Left renal cortex interstitium (tissue), 4 donors: ENCODE data around the gene RASA4. TPM values are rescaled to one million over a fixed set of nuclear protein-coding genes. Genes with fewer than 3 reads are reported as not detected.
"Not testable (repeated sequence)": the region's sequence is repeated elsewhere in the genome, so short reads cannot be mapped to it uniquely, and the experiment has no call there.

Experiments used
- DNase-seq, 4 donors: peaks; one replicate each; pipeline ENCODE4 v3.0.0-alpha.2; 2013; ENCODE audit warnings: low read depth in 4 of 4, low spot score in 2 of 4, missing footprints in 1 of 4
- polyA plus RNA-seq, 4 donors: library from polyadenylated mRNA; unstranded; fragments of 120-200 nt; gene quantifications; one replicate each; pipeline ENCODE4 v1.2.1, GENCODE V29; 2013; ENCODE audit not compliant: insufficient read length in 4 of 4

Gene RASA4
- polyA plus RNA-seq, result 10 to 100 TPM; 21.3 to 69.9 (median 49.1) TPM

DNA sequence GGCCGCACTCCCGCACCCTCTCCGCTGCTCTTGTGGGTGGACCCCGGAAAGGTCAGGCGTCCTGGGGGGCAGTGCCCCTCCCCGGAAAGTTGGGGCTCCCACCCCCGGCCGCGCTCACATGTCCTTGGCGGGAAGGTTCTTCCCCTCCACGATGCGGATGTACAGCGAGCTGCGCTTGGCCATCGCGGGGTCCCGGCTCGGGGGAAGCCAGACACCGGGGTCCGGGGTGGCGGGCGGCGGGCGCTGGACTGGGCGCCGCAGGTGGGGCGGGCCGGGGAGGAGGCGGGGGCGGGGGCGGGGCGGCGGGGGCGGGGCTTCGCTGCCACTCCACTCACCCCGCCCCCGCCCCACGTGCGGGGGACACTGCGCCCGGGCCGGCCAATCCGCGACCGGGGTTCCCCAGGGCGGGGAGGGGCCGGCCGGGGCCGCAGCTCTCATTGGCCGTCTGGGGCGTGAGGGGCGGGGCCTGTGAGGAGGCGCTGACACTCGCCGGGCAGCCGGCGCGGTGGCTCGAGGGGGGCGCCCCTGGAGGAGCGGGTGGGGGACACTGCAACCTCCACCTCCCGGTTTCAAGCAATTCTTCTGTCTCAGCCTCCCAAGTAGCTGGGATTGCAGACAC is at the start of gene RASA4:
RASA4 (minus strand) TSS at position 250 of the 619 bp plus-strand sequence; CDS start at position 183, 67 bp downstream.
- not testable (repeated sequence) for DNase-seq

GRCh38 chr7:102664765-102665164 is 48.2 kb upstream of the RASA4 start:
- DNase-seq, result not testable (repeated sequence)

DNA sequence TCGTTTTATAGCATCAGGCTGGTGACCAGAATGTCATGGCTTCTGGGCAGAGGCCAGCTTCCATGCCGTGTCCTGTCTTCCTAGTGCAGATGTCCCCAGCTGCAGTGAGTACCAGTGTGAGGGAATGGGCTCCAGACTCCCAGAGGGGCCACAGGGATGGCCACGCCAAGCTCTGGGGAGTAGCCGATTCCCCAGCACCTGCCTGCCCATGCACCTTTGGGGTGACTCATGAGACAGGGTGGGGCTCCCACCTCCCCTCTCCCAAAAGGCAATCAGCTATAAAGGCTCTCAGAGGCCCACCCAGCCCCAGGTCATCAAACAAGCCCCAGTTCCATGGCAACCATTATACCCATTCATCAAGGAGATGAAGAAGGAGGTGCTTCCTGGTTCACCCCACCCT is 33.4 kb upstream of the RASA4 start, which contains the start of gene SPDYE2B:
SPDYE2B (plus strand) TSS at position 396 of the 400 bp plus-strand sequence. CDS start 2,030 bp downstream, outside the sequence.
- DNase-seq, result not testable (repeated sequence)

DNA sequence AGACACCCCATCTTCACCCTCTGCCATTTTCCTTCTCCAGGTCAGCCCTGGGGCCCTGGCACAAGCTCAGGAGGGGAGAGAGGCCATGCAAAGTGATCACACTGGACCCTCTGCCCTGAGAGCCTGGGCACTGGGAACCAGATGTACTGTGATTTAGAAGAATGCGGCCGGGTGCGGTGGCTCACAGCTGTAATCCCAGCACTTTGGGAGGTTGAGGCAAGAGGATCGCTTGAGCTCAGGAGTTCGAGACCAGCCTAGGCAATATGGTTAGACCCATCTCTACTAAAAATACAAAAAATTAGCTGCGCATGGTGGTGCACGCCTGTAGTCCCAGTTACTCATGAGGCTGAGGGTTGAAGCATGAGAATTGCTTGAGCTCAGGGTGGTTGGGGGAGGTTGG is 31.3 kb upstream of the RASA4 start:
- DNase-seq, result not testable (repeated sequence)

DNA sequence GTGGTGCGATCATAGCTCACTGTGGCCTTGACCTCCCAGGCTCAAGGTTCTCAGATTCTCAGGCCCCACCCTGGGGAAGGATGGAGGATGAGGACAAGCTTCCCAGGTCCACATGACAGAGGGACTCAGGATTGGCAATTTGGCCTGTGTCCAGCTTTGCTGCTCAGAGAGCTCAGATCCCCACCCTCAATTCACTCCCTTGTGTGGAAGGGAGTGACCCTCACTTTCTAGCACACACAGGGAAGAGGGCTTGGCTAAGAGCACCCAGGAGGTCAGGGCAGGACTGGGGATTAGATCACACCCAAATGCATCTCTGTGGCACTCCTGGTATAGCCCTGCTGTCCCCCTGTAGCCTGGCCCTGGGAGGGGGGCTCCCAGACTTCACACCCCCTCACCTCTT is 26.8 kb upstream of the RASA4 start:
- DNase-seq, result not testable (repeated sequence)

GRCh38 chr7:102642691-102643090 is 26.1 kb upstream of the RASA4 start, which contains the start of gene UPK3BL1:
Gene UPK3BL1, minus strand, starts transcription at chr7:102642791. Its CDS starts 50 bp downstream, at chr7:102642741.
- not testable (repeated sequence) for DNase-seq

DNA sequence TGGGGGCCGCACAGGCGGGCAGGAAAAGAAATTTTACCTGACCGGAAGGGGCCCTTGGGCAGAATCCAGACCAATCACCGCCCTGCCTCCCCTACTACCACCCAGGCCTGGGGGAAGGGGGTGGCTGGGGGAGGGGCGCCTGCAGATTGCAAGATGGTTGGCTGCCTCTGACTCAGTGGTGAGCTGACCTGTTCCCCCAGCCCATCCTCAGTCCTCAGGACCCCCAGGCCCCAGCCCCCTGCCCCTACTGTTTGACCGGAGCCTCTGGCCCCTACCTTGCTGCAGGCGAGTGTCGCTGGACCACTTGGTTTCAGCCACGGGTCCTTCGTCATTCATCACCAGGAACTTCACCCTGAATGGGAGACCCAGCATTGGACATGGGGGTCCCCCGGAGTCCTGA is 22.3 kb upstream of the RASA4 start:
- not testable (repeated sequence) for DNase-seq

GRCh38 chr7:102636956-102637355 is 20.4 kb upstream of the RASA4 start:
- not testable (repeated sequence) for DNase-seq

- DNase-seq, result not testable (repeated sequence)
These were observed 18.8 kb upstream of the RASA4 start for GRCh38 chr7:102635354-102635753.

GRCh38 chr7:102634299-102634698 is 17.7 kb upstream of the RASA4 start:
- DNase-seq, result not testable (repeated sequence)

- DNase-seq, result not testable (repeated sequence)
These were observed 14.1 kb upstream of the RASA4 start for GRCh38 chr7:102630622-102631021.

DNA sequence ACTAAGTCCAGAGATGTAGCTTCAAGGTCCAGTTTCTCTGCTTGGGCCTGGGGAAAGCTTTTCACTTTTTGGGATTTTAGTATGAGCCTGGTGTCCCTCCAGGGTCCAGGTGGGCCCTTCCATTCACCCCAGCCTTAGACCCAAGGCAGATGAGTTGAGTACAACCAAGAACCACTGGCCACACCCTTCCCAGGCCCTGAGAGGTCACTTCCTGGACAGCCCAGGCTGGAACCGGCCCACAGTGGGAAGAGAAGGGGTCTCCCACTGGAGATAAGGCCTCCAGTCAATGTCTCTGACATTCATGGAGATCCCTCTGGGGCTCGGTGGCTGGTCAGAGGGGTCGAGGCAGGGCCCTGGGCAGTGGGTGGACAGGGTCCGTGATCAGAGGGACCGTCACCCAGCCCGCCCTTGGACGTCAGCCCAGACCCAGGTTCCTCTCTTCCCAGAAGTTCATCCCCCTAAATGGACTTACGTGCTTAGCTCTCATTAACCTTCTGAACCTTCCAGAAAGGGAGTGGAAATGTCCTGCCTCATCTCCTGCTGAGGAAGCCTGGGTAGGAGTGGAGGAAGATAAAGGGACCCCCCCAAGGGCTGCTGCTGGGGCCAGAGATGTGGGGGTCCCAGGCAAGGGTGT is 10.8 kb upstream of the RASA4 start:
- DNase-seq, result not testable (repeated sequence)

- DNase-seq, result not testable (repeated sequence)
These were observed 1.6 kb upstream of the RASA4 start for GRCh38 chr7:102618122-102618521.

GRCh38 chr7:102615930-102616329 is 626 bp downstream of the RASA4 start:
- not testable (repeated sequence) for DNase-seq

DNA sequence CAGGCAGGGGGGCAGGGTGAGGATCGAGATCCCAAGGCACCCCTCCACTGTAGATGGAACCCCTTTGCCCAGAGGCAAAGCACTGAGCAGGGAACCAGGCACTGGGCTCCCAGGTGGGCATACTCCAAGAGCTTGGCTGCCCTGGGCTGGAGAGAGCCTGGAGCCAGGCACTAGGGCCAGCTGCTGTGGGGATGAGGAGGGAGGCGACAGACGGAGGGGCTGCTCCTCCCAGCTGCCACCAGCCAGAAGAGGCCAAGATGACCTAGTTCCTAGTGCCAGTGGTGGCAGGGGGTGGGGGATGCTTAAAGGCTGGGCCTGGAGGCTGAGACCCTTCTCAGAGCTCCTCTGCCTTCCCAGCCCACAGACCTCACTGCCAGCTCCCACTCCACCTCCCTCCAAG is 1.7 kb downstream of the RASA4 start:
- DNase-seq, result not testable (repeated sequence)

DNA sequence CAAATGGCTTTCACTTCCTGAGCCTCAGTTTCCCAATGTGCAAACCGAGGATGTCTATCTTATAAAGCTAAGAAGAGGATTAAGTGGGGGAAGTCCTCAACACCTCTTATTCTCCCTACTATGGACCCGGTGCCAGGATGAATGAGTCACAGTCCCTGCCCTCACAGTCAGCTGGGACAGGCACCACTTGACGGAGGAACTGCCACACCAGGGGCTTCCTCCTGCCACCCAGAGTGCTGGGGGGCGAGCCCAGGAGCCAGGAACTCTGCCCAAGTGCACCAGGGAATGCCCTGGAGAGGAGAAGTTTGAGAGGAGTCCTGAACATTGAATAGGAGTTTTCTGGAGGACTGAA is 2.2 kb downstream of the RASA4 start:
- DNase-seq, result not testable (repeated sequence)

DNA sequence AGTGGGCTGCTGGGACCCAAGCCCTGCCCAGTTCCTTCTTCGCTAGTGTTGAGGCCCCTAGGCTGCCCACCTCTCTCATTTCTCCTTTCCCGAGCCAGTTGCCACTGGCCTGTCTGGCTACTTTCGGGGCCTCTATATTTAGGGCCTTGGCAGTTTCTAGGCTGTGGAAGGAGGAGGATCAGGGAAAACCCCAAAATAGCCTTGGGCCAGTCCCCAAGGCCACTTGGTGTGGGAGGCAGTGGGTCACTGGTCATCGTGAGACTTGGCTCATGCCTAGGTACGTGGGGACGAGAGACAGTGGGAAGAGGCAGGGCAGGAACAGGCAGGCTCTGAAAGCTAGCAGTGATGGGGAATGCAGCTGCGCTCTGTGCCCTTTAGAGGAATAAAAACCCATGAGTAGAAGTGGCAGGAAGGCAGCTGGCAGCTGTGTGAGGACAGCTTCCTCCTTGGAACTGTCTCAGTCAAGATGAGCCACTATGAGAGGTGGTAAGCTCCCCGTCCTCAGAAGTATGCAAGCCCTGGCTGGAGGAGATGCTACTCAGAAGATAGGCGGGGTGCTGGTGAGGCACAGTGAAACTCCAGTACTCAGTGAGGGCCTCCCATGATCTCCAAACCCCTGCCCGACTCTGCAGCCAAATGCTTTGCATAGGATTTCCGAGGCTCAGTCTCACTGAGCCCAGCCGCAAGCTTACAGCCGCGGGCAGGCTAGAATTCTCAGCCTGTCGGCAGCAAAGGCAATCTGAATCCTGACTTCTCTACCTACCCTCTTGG is 2.8 kb downstream of the RASA4 start:
- DNase-seq, result not testable (repeated sequence)

GRCh38 chr7:102611675-102612325 is 4.8 kb downstream of the RASA4 start:
- not testable (repeated sequence) for DNase-seq

DNA sequence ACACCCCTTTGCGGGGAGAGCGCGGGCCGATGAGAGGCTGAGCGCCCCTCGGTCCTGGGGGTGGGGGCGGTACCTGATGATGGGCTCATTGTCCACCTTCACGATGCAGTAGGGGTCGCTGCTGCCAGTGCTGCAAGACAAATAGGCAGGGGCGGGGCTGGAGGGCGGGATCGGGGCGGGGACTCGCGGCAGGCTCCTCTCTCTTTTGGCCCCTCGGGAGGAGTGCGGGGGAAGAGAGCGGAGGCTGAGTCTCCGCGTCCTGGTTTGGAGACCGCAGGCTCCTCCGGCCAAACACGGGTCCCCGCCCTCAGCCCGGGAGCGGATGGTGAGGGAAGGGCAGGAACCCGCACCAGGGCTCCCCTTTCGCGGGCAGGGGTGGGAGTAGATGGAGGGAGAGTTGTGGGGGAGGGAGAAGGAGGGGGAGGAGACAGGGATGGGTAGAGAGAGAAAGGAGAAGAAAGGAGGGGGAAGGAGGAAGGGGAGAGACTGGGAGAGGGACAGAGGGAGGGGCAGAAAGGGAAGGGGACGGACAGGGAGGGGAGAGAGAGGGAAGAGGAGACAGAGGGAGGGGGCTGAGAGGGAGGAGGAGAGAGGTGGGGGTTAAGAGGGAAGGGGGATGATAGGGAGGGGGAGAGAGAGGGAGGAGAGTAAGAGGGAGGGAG is 5.4 kb downstream of the RASA4 start:
- not testable (repeated sequence) for DNase-seq

- DNase-seq, result not testable (repeated sequence)
These were observed 6.1 kb downstream of the RASA4 start for GRCh38 chr7:102610441-102610840.
